ENCODE data around the gene PPP2R2D. TPM values are rescaled to one million over a fixed set of nuclear protein-coding genes. Genes with fewer than 3 reads are reported as not detected.
A peak's percentile ranks its signal among the peaks of the same experiment; 100 is the strongest.

Gene PPP2R2D
- polyA plus RNA-seq, 1 of the 3 experiments (the other 2 are of a cell fraction) = 25.1 TPM

DNA sequence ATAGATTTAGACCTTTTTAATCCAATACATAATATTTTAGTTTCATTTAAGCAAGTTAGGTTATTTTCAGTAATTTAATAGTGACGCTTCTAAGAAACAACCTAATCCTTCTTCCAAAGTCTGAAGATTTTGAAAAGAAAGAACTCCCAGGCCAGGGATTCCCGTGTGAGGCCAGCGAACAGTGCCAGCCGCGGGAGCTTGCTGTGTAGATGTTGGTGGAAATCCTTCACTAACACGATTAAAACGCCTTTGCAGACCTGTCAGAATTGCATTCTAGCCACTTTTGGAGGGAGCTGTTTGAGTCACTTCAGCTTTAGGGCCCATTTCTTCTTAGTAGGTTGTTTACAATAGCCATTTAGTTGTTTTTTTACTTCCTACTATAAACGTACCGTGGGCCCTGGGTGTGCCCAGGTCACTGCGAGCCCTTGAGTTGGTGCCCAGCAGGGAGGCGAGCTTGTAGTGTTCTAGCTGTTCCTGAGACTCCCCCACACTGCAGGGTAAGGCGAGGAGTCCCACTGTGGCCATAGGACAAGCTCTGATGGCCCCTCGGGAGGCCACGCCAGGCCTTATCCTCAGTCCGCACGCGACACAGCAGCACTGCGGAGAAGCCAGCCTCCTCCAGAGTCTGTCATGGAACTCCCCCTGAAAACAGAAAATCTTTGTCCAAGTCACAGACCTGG is 32.3 kb downstream of the PPP2R2D start:
- Histone ChIP-seq H3K9ac (no peak overlapping the region), H3K36me3 (replicated peaks in 1 of 2; ENCODE audit: control insufficient read depth in 1 of 2, insufficient read depth in 2 of 2, low read length in 1 of 2) (peaks cover 0 to 17% of the 10 kb centered on the region in 2 experiments), H3K79me2 (ENCODE audit: insufficient read depth) (peaks cover 91% of the 10 kb centered on the region), H3K4me3 (ENCODE audit: low read depth in 2 of 2, low read length in 1 of 2) (no peak overlapping the region), H3K9me2 (no peaks in the 10 kb centered on the region), H4K20me1 (ENCODE audit: insufficient read depth) (peaks cover 42% of the 10 kb centered on the region), H2AFZ (ENCODE audit: low read depth) (no peak overlapping the region), H3K4me2 (no peak overlapping the region), H3K9me3 (no peaks in the 10 kb centered on the region), H3K4me1 (ENCODE audit: control insufficient read depth in 1 of 2, insufficient read depth in 2 of 2, low read depth in 1 of 2, low read length in 1 of 2) (peaks cover 8 to 28% of the 10 kb centered on the region in 2 experiments; a peak in 2 of 4 replicates), H3F3A (replicated peaks; ENCODE audit: insufficient read depth) (no peaks in the 10 kb centered on the region), H3K27me3 (ENCODE audit: insufficient read depth) (no peaks in the 10 kb centered on the region), H3K27ac (ENCODE audit: low read depth in 2 of 2, low read length in 1 of 2) (peak overlapping the region in 1 of 2 experiments; percentile 40; a peak in 1 of 4 replicates)
- DNase-seq = no peak
- no peak for TF ChIP-seq TAF1 (IDR thresholded peaks at IDR 0.05; ENCODE audit: borderline replicate concordance, low read depth, low read length)
- TF ChIP-seq TEAD4 (IDR thresholded peaks at IDR 0.05; ENCODE audit: borderline replicate concordance, insufficient read depth) = no peak
- no peak for TF ChIP-seq JUND (IDR thresholded peaks at IDR 0.05)
- no peak for TF ChIP-seq MXI1 (IDR thresholded peaks at IDR 0.05; ENCODE audit: low read depth, low read length)
- TF ChIP-seq FOSL2 (IDR thresholded peaks at IDR 0.05; ENCODE audit: borderline replicate concordance, low read depth) = no peak
- TF ChIP-seq TCF12 (IDR thresholded peaks at IDR 0.05) = no peak
- no peak for TF ChIP-seq FOXJ3 (CRISPR knock-in tag; IDR thresholded peaks at IDR 0.05)
- TF ChIP-seq, protein P1, sequence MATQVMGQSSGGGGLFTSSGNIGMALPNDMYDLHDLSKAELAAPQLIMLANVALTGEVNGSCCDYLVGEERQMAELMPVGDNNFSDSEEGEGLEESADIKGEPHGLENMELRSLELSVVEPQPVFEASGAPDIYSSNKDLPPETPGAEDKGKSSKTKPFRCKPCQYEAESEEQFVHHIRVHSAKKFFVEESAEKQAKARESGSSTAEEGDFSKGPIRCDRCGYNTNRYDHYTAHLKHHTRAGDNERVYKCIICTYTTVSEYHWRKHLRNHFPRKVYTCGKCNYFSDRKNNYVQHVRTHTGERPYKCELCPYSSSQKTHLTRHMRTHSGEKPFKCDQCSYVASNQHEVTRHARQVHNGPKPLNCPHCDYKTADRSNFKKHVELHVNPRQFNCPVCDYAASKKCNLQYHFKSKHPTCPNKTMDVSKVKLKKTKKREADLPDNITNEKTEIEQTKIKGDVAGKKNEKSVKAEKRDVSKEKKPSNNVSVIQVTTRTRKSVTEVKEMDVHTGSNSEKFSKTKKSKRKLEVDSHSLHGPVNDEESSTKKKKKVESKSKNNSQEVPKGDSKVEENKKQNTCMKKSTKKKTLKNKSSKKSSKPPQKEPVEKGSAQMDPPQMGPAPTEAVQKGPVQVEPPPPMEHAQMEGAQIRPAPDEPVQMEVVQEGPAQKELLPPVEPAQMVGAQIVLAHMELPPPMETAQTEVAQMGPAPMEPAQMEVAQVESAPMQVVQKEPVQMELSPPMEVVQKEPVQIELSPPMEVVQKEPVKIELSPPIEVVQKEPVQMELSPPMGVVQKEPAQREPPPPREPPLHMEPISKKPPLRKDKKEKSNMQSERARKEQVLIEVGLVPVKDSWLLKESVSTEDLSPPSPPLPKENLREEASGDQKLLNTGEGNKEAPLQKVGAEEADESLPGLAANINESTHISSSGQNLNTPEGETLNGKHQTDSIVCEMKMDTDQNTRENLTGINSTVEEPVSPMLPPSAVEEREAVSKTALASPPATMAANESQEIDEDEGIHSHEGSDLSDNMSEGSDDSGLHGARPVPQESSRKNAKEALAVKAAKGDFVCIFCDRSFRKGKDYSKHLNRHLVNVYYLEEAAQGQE (IDR thresholded peaks at IDR 0.05; ENCODE audit: low read depth, low read length) = no peak
- TF ChIP-seq, protein P2, sequence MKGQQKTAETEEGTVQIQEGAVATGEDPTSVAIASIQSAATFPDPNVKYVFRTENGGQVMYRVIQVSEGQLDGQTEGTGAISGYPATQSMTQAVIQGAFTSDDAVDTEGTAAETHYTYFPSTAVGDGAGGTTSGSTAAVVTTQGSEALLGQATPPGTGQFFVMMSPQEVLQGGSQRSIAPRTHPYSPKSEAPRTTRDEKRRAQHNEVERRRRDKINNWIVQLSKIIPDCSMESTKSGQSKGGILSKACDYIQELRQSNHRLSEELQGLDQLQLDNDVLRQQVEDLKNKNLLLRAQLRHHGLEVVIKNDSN (IDR thresholded peaks at IDR 0.05; ENCODE audit: borderline replicate concordance, low read depth) = no peak
- no peak for TF ChIP-seq FOXM1 (IDR thresholded peaks at IDR 0.05; ENCODE audit: low read depth)
- TF ChIP-seq YY1 (IDR thresholded peaks at IDR 0.05; ENCODE audit: low read depth) = no peak
- TF ChIP-seq GABPA (IDR thresholded peaks at IDR 0.05; ENCODE audit: low read depth) = no peak
- TF ChIP-seq CHD2 (IDR thresholded peaks at IDR 0.05; ENCODE audit: low read length, partially characterized antibody) = no peak
- TF ChIP-seq, protein P3, sequence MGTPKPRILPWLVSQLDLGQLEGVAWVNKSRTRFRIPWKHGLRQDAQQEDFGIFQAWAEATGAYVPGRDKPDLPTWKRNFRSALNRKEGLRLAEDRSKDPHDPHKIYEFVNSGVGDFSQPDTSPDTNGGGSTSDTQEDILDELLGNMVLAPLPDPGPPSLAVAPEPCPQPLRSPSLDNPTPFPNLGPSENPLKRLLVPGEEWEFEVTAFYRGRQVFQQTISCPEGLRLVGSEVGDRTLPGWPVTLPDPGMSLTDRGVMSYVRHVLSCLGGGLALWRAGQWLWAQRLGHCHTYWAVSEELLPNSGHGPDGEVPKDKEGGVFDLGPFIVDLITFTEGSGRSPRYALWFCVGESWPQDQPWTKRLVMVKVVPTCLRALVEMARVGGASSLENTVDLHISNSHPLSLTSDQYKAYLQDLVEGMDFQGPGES (IDR thresholded peaks at IDR 0.05; ENCODE audit: low read depth, low read length) = no peak
- TF ChIP-seq RCOR1 (IDR thresholded peaks at IDR 0.05; ENCODE audit: low read length) = no peak
- 97% methylated on average over 15 of the region's 18 CpGs for WGBS (ENCODE audit: low lambda C conversion rate)
- ChIA-PET CTCF (interaction anchor here (1.1 to 1.9 kb wide), 3 partner anchors 10 to 90 kb away, joined by 3 to 5 read pairs (median 5); no protein-coding TSS in a partner anchor), POLR2A (no interaction called here)

Measured in SK-N-SH (cell line).